Lower leg skin (tissue), 3 donors: ENCODE measurements around the gene CDK13.

Source experiments
- POLR2A ChIP-seq, 2 donors: fragments of 450-650 bp; IDR thresholded peaks; one replicate each; pipeline ENCODE4 v1.6.1; 2016 to 2017; ENCODE audit warnings: antibody characterized with exemption in 2 of 2, mild to moderate bottlenecking in 1 of 2, moderate library complexity in 1 of 2
- TF ChIP-seq, protein P1 (sequence below), 3 donors: fragments of 450-650 bp; IDR thresholded peaks; one replicate each; pipeline ENCODE4 v1.5.1; 2016; ENCODE audit warnings: antibody characterized with exemption in 3 of 3, mild to moderate bottlenecking in 3 of 3, moderate library complexity in 2 of 3

DNA sequence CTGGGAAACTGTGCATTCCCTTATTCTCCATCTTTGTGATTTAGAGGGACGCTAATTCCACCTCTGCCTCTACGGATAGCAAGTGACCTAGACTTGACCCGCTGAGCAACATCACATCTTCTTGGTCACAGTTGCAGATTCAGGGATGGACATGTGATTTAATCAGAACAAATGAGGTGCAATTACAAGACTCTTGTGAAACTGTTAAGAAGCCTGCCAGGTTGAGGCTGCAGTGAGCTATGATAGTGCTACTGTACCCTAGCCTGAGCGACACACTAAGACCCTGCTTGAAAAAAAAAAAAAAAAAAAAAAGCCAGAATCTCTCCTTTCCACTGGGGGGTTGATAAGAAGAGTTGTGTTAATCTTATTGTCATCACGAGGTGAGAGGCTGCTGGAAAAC, 170.0 kb downstream of the CDK13 start:
- TF ChIP-seq, protein P1, sequence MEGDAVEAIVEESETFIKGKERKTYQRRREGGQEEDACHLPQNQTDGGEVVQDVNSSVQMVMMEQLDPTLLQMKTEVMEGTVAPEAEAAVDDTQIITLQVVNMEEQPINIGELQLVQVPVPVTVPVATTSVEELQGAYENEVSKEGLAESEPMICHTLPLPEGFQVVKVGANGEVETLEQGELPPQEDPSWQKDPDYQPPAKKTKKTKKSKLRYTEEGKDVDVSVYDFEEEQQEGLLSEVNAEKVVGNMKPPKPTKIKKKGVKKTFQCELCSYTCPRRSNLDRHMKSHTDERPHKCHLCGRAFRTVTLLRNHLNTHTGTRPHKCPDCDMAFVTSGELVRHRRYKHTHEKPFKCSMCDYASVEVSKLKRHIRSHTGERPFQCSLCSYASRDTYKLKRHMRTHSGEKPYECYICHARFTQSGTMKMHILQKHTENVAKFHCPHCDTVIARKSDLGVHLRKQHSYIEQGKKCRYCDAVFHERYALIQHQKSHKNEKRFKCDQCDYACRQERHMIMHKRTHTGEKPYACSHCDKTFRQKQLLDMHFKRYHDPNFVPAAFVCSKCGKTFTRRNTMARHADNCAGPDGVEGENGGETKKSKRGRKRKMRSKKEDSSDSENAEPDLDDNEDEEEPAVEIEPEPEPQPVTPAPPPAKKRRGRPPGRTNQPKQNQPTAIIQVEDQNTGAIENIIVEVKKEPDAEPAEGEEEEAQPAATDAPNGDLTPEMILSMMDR (IDR thresholded peaks at IDR 0.05) = no peak
- no peak for TF ChIP-seq POLR2A (IDR thresholded peaks at IDR 0.05)
